ENCODE results near the gene FMO1.

GRCh38 chr1:171256940-171257606 lies 8.8 kb downstream of the FMO1 start:
- TF ChIP-seq, protein P1, sequence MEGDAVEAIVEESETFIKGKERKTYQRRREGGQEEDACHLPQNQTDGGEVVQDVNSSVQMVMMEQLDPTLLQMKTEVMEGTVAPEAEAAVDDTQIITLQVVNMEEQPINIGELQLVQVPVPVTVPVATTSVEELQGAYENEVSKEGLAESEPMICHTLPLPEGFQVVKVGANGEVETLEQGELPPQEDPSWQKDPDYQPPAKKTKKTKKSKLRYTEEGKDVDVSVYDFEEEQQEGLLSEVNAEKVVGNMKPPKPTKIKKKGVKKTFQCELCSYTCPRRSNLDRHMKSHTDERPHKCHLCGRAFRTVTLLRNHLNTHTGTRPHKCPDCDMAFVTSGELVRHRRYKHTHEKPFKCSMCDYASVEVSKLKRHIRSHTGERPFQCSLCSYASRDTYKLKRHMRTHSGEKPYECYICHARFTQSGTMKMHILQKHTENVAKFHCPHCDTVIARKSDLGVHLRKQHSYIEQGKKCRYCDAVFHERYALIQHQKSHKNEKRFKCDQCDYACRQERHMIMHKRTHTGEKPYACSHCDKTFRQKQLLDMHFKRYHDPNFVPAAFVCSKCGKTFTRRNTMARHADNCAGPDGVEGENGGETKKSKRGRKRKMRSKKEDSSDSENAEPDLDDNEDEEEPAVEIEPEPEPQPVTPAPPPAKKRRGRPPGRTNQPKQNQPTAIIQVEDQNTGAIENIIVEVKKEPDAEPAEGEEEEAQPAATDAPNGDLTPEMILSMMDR (IDR thresholded peaks at IDR 0.05 in 2 of 3, conservative IDR thresholded peaks at IDR 0.05 in 1 of 3; ENCODE audit: control insufficient read depth in 2 of 3, extremely low read depth in 1 of 3, insufficient read depth in 1 of 3, low read depth in 3 of 3, low read length in 3 of 3) = no peak
- no peak for TF ChIP-seq ATF3 (IDR thresholded peaks at IDR 0.05; ENCODE audit: borderline replicate concordance, extremely low read depth, low read depth, low read length)
- TF ChIP-seq FOS (IDR thresholded peaks at IDR 0.05; ENCODE audit: borderline replicate concordance, extremely low read depth, insufficient read length) = no peak
- TF ChIP-seq, protein P2, sequence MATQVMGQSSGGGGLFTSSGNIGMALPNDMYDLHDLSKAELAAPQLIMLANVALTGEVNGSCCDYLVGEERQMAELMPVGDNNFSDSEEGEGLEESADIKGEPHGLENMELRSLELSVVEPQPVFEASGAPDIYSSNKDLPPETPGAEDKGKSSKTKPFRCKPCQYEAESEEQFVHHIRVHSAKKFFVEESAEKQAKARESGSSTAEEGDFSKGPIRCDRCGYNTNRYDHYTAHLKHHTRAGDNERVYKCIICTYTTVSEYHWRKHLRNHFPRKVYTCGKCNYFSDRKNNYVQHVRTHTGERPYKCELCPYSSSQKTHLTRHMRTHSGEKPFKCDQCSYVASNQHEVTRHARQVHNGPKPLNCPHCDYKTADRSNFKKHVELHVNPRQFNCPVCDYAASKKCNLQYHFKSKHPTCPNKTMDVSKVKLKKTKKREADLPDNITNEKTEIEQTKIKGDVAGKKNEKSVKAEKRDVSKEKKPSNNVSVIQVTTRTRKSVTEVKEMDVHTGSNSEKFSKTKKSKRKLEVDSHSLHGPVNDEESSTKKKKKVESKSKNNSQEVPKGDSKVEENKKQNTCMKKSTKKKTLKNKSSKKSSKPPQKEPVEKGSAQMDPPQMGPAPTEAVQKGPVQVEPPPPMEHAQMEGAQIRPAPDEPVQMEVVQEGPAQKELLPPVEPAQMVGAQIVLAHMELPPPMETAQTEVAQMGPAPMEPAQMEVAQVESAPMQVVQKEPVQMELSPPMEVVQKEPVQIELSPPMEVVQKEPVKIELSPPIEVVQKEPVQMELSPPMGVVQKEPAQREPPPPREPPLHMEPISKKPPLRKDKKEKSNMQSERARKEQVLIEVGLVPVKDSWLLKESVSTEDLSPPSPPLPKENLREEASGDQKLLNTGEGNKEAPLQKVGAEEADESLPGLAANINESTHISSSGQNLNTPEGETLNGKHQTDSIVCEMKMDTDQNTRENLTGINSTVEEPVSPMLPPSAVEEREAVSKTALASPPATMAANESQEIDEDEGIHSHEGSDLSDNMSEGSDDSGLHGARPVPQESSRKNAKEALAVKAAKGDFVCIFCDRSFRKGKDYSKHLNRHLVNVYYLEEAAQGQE (IDR thresholded peaks at IDR 0.05; ENCODE audit: low read depth, low read length) = no peak
- TF ChIP-seq, protein P3, sequence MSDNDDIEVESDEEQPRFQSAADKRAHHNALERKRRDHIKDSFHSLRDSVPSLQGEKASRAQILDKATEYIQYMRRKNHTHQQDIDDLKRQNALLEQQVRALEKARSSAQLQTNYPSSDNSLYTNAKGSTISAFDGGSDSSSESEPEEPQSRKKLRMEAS (IDR thresholded peaks at IDR 0.05; ENCODE audit: low read depth, low read length) = no peak
- TF ChIP-seq SMAD5 (IDR thresholded peaks at IDR 0.05; ENCODE audit: low read depth) = no peak
- no peak for TF ChIP-seq EZH2 (IDR thresholded peaks at IDR 0.05; ENCODE audit: borderline replicate concordance, control insufficient read depth, low read depth, low read length)
- TF ChIP-seq YY1 (IDR thresholded peaks at IDR 0.05; ENCODE audit: low read depth, low read length) = no peak
- TF ChIP-seq SUZ12 (IDR thresholded peaks at IDR 0.05; ENCODE audit: unreplicated experiment) = no peak
